Spleen (tissue), 11 donors: Measurements from ENCODE around the gene PRRT4. TPM values are rescaled to one million over a fixed set of nuclear protein-coding genes. Genes with fewer than 3 reads are reported as not detected.

Experiments used
- DNase-seq: peaks from one replicate; pipeline ENCODE4 v3.0.0-alpha.2; 2020
- H3K27ac ChIP-seq, 8 donors: fragments of 200-600 bp; sonication (generic) in 7 of 8; 1 replicate in 4 of 8; 2 replicates in 4 of 8; pipeline versions ENCODE4 v1.5.0 to v1.8.0; 2016 to 2021; ENCODE audit warnings: inconsistent platforms in 4 of 8, mild to moderate bottlenecking in 4 of 8, moderate library complexity in 1 of 8
- H3K27me3 ChIP-seq, 7 donors: fragments of 200-600 bp; sonication (generic) in 6 of 7; replicated peaks in 1 of 7; 1 replicate in 4 of 7; 2 replicates in 3 of 7; pipeline versions ENCODE4 v1.5.0 to v1.8.0; 2016 to 2021; ENCODE audit warnings: inconsistent platforms in 3 of 7, mild to moderate bottlenecking in 1 of 7
- H3K36me3 ChIP-seq, 6 donors: fragments of 200-600 bp; sonication (generic) in 5 of 6; 1 replicate in 4 of 6; 2 replicates in 2 of 6; pipeline versions ENCODE4 v1.5.0 to v1.8.0; 2016 to 2021; ENCODE audit warnings: inconsistent platforms in 2 of 6
- H3K4me1 ChIP-seq, 6 donors: fragments of 200-600 bp; sonication (generic) in 5 of 6; 1 replicate in 3 of 6; 2 replicates in 3 of 6; pipeline versions ENCODE4 v1.5.0 to v1.8.0; 2016 to 2021; ENCODE audit warnings: inconsistent platforms in 3 of 6
- H3K4me3 ChIP-seq, 8 donors: fragments of 200-600 bp; sonication (generic) in 7 of 8; 1 replicate in 4 of 8; 2 replicates in 4 of 8; pipeline versions ENCODE4 v1.5.0 to v1.8.0; 2016 to 2021; ENCODE audit warnings: inconsistent platforms in 4 of 8, mild to moderate bottlenecking in 4 of 8, moderate library complexity in 2 of 8
- H3K9me3 ChIP-seq, 8 donors: fragments of 200-600 bp; sonication (generic) in 7 of 8; 1 replicate in 4 of 8; 2 replicates in 4 of 8; pipeline versions ENCODE4 v1.5.0 to v1.8.0; 2016 to 2021; ENCODE audit warnings: inconsistent platforms in 4 of 8
- POLR2A ChIP-seq, 3 donors: fragments of 450-650 bp; IDR thresholded peaks; one replicate each; pipeline ENCODE4 v1.5.1; 2017; ENCODE audit warnings: antibody characterized with exemption in 3 of 3, mild to moderate bottlenecking in 1 of 3
- POLR2AphosphoS5 ChIP-seq, 3 donors: sonication (generic); formaldehyde crosslinking; IDR thresholded peaks; one replicate each; pipeline ENCODE4 v1.5.1; 2017; ENCODE audit warnings: antibody characterized with exemption in 3 of 3
- WGBS, 5 donors: extraction: QIAGEN DNeasy Blood & Tissue Kit in 3 of 5; methylation state at CpG; one replicate each; pipeline versions ENCODE4 v1.1.5 to v1.1.7; 2013 to 2018; 5-methylcytosine and 5-hydroxymethylcytosine counted together
- intact Hi-C: fragments of 100-400 bp; cut with DNase I; formaldehyde crosslinking; loops from one replicate; pipeline ENCODE4 v1.15.0; 2023; ENCODE audit warnings: low total_unique reads
- polyA plus RNA-seq, 3 donors: library from polyadenylated mRNA; stranded (reverse); fragments of 200-250 nt; gene quantifications; one replicate each; pipeline ENCODE4 v1.2.1, GENCODE V29; 2013
- total RNA-seq, 7 donors: library from RNA; depleted of rRNA in 3 of 7; stranded (reverse); fragments of >200 nt in 3 of 7; fragmentation: NEBNext Ultra II Directional in 4 of 7; extraction: Animal tissue kit (Norgen Biotek cat#: 25700) in 4 of 7; gene quantifications; one replicate each; pipeline versions ENCODE4 v1.1.0 to v1.2.1, GENCODE V29; 2016 to 2021
- TF ChIP-seq, protein P1 (sequence below), 11 experiments: fragments of 200-600 bp in 7 of 11; fragments of 450-650 bp in 4 of 11; sonication (generic) in 4 of 11; IDR thresholded peaks in 8 of 11; conservative IDR thresholded peaks in 3 of 11; 1 replicate in 7 of 11; 2 replicates in 4 of 11; pipeline versions ENCODE4 v1.4.0 to v1.8.0; 2016 to 2021; ENCODE audit warnings: antibody characterized with exemption in 11 of 11, inconsistent platforms in 4 of 11, mild to moderate bottlenecking in 1 of 11
- donor health status: healthy with polysubstance abuse.
- donor health status: DM: no; HTN: no; CAD: no; lungs with moderate emphysema.
- donor health status: DM: no; HTN: no; CAD: no.
- donor health status: Bipolar disorder and iron deficiency.
- donor health status: healthy.
- donor health status: DM: no; HTN: no; CAD: no.
- donor health status: DM: yes; HTN: yes; CAD: no.

The PRRT4 gene
- total and polyA plus RNA-seq, 10 donors = 0.14 to 5.4 (median 0.45) TPM; not detected in 1

- Histone ChIP-seq H3K9me3 (no peaks in the 10 kb centered on the region), H3K36me3 (peaks cover 11 to 98% (median 90%) of the 10 kb centered on the region in 6 donors), H3K27ac (no peak overlapping the region), H3K4me1 (peaks cover 4 to 37% (median 24%) of the 10 kb centered on the region in 6 donors), H3K4me3 (no peak overlapping the region), H3K27me3 (no peaks in the 10 kb centered on the region)
- TF ChIP-seq, protein P1, sequence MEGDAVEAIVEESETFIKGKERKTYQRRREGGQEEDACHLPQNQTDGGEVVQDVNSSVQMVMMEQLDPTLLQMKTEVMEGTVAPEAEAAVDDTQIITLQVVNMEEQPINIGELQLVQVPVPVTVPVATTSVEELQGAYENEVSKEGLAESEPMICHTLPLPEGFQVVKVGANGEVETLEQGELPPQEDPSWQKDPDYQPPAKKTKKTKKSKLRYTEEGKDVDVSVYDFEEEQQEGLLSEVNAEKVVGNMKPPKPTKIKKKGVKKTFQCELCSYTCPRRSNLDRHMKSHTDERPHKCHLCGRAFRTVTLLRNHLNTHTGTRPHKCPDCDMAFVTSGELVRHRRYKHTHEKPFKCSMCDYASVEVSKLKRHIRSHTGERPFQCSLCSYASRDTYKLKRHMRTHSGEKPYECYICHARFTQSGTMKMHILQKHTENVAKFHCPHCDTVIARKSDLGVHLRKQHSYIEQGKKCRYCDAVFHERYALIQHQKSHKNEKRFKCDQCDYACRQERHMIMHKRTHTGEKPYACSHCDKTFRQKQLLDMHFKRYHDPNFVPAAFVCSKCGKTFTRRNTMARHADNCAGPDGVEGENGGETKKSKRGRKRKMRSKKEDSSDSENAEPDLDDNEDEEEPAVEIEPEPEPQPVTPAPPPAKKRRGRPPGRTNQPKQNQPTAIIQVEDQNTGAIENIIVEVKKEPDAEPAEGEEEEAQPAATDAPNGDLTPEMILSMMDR (IDR thresholded peaks at IDR 0.05 in 8 of 11, conservative IDR thresholded peaks at IDR 0.05 in 3 of 11) = no peak
- no peak for TF ChIP-seq POLR2A (IDR thresholded peaks at IDR 0.05)
- TF ChIP-seq POLR2AphosphoS5 (IDR thresholded peaks at IDR 0.05) = no peak
- DNase-seq = no peak
- intact Hi-C loops = no loop called here
- 90 to 97% (median 92%) methylated on average over 10 of the region's 10 CpGs for whole genome bisulfite sequencing, 5 donors
Measured at GRCh38 chr7:128323459-128324367, 37.8 kb downstream of the PRRT4 start.

GRCh38 chr7:128323040-128323439, 38.5 kb downstream of the PRRT4 start:
- Histone ChIP-seq H3K4me3 (no peak overlapping the region), H3K27ac (no peak overlapping the region), H3K9me3 (no peaks in the 10 kb centered on the region), H3K4me1 (peaks cover 4 to 44% (median 27%) of the 10 kb centered on the region in 6 donors), H3K36me3 (peaks cover 11 to 98% (median 87%) of the 10 kb centered on the region in 6 donors), H3K27me3 (no peaks in the 10 kb centered on the region)
- DNase-seq = no peak
- intact Hi-C loops = no loop called here
- TF ChIP-seq, protein P1 (IDR thresholded peaks at IDR 0.05 in 8 of 11, conservative IDR thresholded peaks at IDR 0.05 in 3 of 11) = no peak
- no peak for TF ChIP-seq POLR2A (IDR thresholded peaks at IDR 0.05)
- no peak for TF ChIP-seq POLR2AphosphoS5 (IDR thresholded peaks at IDR 0.05)

DNA sequence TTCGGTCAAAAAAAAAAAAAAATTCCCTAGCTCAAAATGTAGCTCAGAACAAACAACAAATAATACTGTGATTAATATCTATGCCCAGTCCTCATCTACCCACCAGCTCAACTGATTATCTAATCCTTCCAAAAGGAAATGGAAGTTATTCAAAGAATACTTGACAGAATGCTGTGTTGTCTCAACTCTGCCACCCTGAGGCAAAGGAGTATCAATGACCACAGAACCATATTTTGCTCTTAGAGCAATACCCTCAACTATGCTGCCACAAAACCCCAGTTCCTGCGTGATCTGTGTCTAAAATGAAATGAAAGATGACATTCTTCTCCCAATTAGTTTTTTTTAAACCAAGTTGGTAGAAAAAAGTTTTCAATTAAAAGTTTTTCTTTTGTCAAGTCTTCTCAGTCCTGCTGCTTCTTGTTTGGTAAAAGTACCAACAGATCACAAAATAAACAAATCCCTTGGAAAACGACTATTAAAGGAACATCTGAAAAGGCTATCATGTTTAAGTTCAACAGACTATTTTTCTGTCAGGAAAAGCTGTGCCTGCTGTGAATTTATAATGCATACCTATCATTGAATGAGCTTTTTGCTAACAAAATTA, 39.3 kb downstream of the PRRT4 start:
- Histone ChIP-seq H3K27me3 (no peaks in the 10 kb centered on the region), H3K4me1 (peaks cover 4 to 53% (median 30%) of the 10 kb centered on the region in 6 donors), H3K9me3 (no peaks in the 10 kb centered on the region), H3K4me3 (no peak overlapping the region), H3K27ac (peak overlapping the region in 4 of 8 donors; percentile 21 to 77 (median 68)), H3K36me3 (peaks cover 11 to 98% (median 87%) of the 10 kb centered on the region in 6 donors)
- no peak for DNase-seq
- 45 to 67% (median 61%) methylated on average over 3 of the region's 3 CpGs for WGBS, 5 donors
- intact Hi-C loops = no loop called here
- no peak for TF ChIP-seq POLR2AphosphoS5 (IDR thresholded peaks at IDR 0.05)
- TF ChIP-seq, protein P1 (IDR thresholded peaks at IDR 0.05 in 8 of 11, conservative IDR thresholded peaks at IDR 0.05 in 3 of 11) = peak in 6 of 11 experiments; percentile 26 to 55 (median 48)

DNA sequence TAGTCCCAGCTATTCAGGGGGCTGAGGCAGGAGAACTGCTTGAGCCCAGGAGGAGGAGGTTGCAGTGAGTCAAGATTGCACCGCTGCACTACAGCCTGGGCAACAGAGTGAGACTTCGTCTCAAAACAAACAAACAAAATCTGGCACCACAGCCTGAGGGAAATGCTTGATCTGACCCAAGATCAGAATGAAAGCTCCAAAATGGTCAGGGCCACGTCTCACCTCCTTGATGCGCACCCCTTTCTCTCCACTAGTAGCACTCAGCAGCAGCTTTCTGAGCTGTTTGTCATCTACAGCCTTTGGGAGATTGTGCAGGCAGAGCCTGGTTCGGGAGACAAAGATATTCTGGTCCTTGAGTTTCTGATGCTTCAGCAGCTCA, 40.5 kb downstream of the PRRT4 start:
- intact Hi-C loops = no loop called here
- no peaks in the 10 kb centered on the region for H3K9me3 ChIP-seq
- peaks cover 14 to 98% (median 87%) of the 10 kb centered on the region in 6 donors for H3K36me3 ChIP-seq
- H3K27me3 ChIP-seq = no peaks in the 10 kb centered on the region
- peaks cover 4 to 55% (median 31%) of the 10 kb centered on the region in 6 donors for H3K4me1 ChIP-seq
- 59 to 85% (median 79%) methylated on average over 4 to 5 of the region's 5 CpGs for WGBS, 5 donors
- peak overlapping the region in 5 of 8 donors; percentile 21 to 77 (median 67) for H3K27ac ChIP-seq
- TF ChIP-seq POLR2AphosphoS5 (IDR thresholded peaks at IDR 0.05) (no peak), POLR2A (IDR thresholded peaks at IDR 0.05) (no peak)
- TF ChIP-seq, protein P1 (IDR thresholded peaks at IDR 0.05 in 8 of 11, conservative IDR thresholded peaks at IDR 0.05 in 3 of 11) = no peak
- no peak for DNase-seq
- no peak overlapping the region for H3K4me3 ChIP-seq
